Right atrium auricular region (tissue), 2 donors: ENCODE measurements around the gene HS1BP3. TPM values are rescaled to one million over a fixed set of nuclear protein-coding genes. Genes with fewer than 3 reads are reported as not detected.

Source experiments
- DNase-seq: peaks from one replicate; pipeline ENCODE4 v3.0.0-alpha.2; 2019; ENCODE audit warnings: low spot score
- H3K27ac ChIP-seq, 2 donors: fragments of 200-600 bp; sonication (generic); 1 replicate in 1 of 2; 2 replicates in 1 of 2; pipeline ENCODE4 v1.5.1; 2016 to 2019
- H3K27me3 ChIP-seq, 2 donors: fragments of 200-600 bp; sonication (generic); one replicate each; pipeline versions ENCODE4 v1.5.1 to v1.6.0; 2017 to 2019
- H3K36me3 ChIP-seq: fragments of 200-600 bp; sonication (generic); one replicate; pipeline ENCODE4 v1.5.1; 2016
- H3K4me1 ChIP-seq, 2 donors: fragments of 200-600 bp; sonication (generic); one replicate each; pipeline versions ENCODE4 v1.5.1 to v1.6.0; 2017 to 2019
- H3K4me3 ChIP-seq, 2 donors: fragments of 200-600 bp; sonication (generic); 1 replicate in 1 of 2; 2 replicates in 1 of 2; pipeline ENCODE4 v1.5.1; 2017 to 2019; ENCODE audit warnings: mild to moderate bottlenecking in 1 of 2, moderate library complexity in 1 of 2
- H3K9me3 ChIP-seq, 2 donors: fragments of 200-600 bp; sonication (generic); one replicate each; pipeline ENCODE4 v1.5.1; 2019
- total RNA-seq, 2 donors: library from RNA; depleted of rRNA; stranded (reverse); fragments of >200 nt; gene quantifications; one replicate each; pipeline ENCODE4 v1.1.0, GENCODE V29; 2016
- TF ChIP-seq, protein P1 (sequence below), 2 donors: fragments of 200-600 bp; sonication (generic); IDR thresholded peaks; one replicate each; pipeline ENCODE4 v1.5.1; 2019; ENCODE audit warnings: antibody characterized with exemption in 2 of 2

The HS1BP3 gene
- total RNA-seq, 2 donors from 2014 or later, result 19.5 to 26.0 TPM

DNA sequence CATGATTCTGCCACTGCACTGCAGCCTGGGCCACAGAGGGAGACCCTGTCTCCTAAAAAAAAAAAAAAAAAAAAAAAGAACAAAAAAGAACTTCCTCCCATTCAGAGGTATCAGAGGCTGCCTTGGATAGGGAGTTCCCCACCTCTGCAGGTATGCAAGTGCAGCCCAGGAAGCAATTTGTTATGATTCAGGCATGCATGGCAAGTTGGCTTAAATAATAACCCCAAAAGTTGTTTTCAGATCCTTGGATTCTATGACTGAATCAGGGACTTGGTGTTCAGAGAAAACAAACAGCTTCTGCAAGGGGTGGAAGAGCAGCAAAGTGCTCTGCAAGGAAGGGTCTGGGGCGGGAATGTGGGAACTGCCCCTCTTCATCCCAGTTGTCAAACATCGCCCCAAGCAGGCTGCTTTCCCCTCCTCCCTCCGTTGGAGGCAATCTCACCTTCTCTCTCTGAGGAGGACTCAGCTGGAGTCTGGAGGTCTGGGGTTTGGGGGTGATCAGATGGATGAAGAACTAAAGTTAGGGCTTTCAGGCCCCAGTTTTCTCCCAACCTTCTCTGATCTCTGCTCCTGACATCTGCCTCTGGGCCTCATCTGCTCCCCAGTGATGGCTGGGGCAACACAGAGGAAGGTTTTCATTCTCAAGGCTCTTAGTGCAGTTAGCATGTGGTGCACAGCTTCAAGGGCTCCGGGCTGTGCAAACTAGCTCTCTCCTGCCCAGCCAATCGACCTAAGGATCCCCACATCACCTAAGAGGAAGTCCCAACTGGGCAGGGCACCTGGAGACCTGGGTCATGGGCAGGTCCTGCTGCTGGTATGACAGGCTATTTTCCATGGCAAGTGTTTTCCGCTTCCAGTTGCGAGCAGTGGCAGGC is 12.5 kb upstream of the HS1BP3 start:
- H3K27me3 ChIP-seq, result peaks cover 8 to 24% of the 10 kb centered on the region in 2 donors

DNA sequence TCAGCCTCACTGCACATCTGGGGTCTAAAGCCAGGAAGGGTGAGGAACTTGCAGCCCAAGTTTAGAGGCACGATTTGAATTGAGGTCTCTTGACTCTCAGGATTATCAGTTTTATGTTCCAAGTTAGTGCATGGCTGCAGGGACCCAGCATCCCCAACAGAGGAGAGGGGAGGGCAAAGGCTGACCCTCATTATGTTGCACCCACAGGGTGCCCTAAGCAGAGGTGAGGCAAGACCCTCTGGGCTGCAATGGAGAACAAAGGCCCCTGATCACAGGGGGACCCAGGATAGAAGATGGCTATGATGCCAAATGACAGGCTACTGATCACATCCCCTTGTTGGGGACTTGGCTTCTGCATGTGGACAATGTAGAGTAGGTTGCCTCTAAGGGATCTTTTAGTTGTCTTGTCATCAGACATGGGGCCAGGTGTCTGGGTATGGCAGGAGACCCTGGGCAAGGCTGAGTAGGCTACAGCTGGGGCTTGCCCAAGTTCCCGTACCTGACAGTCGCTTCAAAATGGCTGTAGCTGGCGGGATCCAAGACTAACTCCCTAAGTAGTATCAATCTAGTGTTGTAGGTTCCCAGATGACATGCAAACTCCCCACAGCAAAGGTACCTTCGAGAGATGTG is 11.5 kb upstream of the HS1BP3 start:
- H3K4me3 ChIP-seq, result no peak overlapping the region
- H3K27ac ChIP-seq, result no peak overlapping the region
- H3K9me3 ChIP-seq, result no peaks in the 10 kb centered on the region
- peaks cover 0 to 23% of the 10 kb centered on the region in 2 donors for H3K4me1 ChIP-seq
- TF ChIP-seq, protein P1, sequence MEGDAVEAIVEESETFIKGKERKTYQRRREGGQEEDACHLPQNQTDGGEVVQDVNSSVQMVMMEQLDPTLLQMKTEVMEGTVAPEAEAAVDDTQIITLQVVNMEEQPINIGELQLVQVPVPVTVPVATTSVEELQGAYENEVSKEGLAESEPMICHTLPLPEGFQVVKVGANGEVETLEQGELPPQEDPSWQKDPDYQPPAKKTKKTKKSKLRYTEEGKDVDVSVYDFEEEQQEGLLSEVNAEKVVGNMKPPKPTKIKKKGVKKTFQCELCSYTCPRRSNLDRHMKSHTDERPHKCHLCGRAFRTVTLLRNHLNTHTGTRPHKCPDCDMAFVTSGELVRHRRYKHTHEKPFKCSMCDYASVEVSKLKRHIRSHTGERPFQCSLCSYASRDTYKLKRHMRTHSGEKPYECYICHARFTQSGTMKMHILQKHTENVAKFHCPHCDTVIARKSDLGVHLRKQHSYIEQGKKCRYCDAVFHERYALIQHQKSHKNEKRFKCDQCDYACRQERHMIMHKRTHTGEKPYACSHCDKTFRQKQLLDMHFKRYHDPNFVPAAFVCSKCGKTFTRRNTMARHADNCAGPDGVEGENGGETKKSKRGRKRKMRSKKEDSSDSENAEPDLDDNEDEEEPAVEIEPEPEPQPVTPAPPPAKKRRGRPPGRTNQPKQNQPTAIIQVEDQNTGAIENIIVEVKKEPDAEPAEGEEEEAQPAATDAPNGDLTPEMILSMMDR (IDR thresholded peaks at IDR 0.05), result no peak
- H3K36me3 ChIP-seq, result no peaks in the 10 kb centered on the region
- DNase-seq, result no peak
- peaks cover 8 to 24% of the 10 kb centered on the region in 2 donors for H3K27me3 ChIP-seq

More for the DNA sequence above, 12.5 kb upstream of the HS1BP3 start:
- TF ChIP-seq, protein P1 (IDR thresholded peaks at IDR 0.05), result no peak
- H3K9me3 ChIP-seq, result no peaks in the 10 kb centered on the region
- DNase-seq, result no peak
- no peak overlapping the region for H3K27ac ChIP-seq
- no peak overlapping the region for H3K4me3 ChIP-seq
- peaks cover 0 to 23% of the 10 kb centered on the region in 2 donors for H3K4me1 ChIP-seq
- no peaks in the 10 kb centered on the region for H3K36me3 ChIP-seq

DNA sequence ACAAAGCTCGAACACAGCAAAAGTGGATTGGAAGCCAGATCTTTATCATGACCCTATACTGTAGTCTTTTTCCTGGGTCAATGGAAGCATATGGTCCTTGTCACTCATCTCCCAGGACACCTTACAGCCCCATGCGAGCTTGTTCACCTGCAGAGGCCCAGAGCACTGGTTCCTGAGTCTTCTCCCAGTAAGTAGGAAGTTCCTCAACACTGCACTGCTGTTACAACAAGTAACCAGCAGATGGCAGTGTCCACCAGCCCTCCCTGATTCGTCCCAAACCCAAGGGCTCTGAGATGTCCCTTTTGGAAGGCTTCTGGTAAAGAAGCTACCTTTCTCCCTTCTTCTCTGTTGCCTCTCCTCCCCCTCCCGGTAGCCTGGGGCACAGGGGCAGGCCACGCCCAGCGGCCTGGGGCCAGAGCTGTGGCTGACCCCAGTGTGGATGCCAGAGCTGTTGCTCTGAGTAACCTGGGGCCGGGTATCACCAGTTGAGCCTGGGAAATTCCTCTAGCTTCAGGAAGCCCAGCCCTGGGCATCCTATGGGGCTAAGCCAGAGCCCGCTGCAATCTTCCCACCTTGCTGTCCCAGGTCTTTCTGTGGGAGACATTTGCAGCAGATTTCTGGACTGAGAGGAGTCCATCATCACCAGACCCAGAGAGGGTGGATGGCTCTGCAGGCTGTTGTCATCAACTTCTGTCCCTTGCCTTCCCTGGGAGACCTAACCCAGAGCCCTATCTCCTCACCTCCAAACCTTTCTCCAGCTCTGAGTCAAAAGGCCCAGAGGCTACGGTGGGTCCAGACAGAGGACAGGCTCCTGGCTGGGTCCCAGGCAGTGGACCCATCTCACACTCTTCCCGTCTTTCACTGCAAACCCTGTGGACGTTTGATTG is 10.8 kb upstream of the HS1BP3 start:
- H3K27ac ChIP-seq, result no peak overlapping the region
- H3K4me1 ChIP-seq, result peaks cover 0 to 21% of the 10 kb centered on the region in 2 donors
- H3K4me3 ChIP-seq, result no peak overlapping the region
- H3K36me3 ChIP-seq, result no peaks in the 10 kb centered on the region
- peaks cover 6 to 22% of the 10 kb centered on the region in 2 donors for H3K27me3 ChIP-seq
- H3K9me3 ChIP-seq, result no peaks in the 10 kb centered on the region
- TF ChIP-seq, protein P1 (IDR thresholded peaks at IDR 0.05), result peak; percentile 96 to 98
- peak; percentile 85 for DNase-seq

DNA sequence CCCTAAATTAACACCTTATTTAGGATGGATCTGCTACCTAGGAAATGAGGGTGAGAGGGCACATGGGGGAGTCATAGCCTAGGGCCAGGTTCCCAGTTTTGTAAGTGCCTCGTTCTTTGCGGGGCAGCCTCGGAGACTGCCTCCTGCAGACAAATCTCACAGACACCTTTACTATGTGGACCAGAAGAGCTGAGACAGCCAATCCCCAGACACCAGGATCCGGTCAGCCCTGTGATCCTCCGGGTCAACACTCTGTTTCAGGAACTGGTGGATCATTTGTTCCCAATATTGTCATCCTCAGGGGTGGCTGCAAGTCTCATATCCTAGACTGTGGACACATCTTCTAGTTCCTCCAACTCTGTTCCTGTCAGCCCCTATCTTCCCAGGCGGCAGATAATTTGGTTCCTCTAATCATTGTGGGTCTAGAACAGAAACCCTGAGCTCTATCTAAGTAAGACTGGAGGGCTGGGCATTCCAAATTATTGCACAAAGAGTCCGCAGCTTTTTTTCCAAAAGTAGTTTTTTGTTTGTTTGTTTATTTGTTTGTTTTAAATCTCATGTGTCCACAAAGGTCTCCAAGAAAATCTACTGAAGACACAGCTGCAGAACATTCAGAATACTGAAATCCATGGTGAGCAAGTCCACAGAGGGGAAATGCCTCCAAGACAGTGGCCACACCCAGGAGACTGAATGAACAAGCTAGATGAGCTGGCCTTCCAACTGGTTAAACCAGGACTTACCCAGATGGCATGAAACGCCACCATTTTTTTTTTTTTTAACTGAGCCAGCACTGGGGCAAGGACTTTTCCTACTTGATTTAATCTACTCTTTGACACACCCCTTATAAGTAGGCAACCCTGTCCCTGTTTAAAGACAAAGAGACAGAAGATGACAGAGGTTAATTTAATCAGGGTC is 9.9 kb upstream of the HS1BP3 start:
- Histone ChIP-seq H3K9me3 (no peaks in the 10 kb centered on the region), H3K27ac (no peak overlapping the region), H3K4me1 (peaks cover 0 to 12% of the 10 kb centered on the region in 2 donors), H3K27me3 (peaks cover 0 to 13% of the 10 kb centered on the region in 2 donors), H3K36me3 (no peaks in the 10 kb centered on the region), H3K4me3 (no peak overlapping the region)
- no peak for DNase-seq
- TF ChIP-seq, protein P1 (IDR thresholded peaks at IDR 0.05), result no peak
